ENCODE measurements around the gene TSPAN4.

DNA sequence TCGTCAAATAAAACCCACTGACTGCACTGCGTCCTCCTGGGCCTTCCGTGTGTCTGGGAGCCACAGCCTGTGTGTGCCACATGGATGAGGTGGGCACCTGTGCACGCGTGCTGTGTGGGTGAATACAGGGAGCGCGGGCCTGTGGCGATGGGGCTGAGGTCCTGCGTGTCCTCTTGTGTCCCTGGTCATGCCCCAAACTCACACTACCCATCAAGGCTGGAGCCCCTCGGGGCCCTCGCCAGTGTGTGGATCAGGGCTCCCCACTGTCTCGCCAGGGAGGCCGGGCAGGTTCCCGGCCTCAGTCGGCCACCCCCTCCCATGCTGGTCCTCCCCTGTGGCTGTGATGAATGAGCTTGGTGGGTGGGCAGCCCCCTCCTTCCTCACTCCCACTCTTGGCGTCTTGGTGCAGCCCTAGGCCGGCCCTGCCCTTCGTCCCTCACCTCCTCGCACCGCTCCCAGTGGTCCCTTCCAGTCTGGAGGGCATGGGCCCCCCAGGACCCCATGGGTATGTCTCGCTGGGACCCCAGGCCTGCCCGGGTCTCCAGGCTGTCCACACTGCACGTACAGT, 10.6 kb upstream of the TSPAN4 start:
- TF ChIP-seq, protein P1, sequence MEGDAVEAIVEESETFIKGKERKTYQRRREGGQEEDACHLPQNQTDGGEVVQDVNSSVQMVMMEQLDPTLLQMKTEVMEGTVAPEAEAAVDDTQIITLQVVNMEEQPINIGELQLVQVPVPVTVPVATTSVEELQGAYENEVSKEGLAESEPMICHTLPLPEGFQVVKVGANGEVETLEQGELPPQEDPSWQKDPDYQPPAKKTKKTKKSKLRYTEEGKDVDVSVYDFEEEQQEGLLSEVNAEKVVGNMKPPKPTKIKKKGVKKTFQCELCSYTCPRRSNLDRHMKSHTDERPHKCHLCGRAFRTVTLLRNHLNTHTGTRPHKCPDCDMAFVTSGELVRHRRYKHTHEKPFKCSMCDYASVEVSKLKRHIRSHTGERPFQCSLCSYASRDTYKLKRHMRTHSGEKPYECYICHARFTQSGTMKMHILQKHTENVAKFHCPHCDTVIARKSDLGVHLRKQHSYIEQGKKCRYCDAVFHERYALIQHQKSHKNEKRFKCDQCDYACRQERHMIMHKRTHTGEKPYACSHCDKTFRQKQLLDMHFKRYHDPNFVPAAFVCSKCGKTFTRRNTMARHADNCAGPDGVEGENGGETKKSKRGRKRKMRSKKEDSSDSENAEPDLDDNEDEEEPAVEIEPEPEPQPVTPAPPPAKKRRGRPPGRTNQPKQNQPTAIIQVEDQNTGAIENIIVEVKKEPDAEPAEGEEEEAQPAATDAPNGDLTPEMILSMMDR (IDR thresholded peaks at IDR 0.05), result no peak
- no peak for TF ChIP-seq POLR2AphosphoS5 (IDR thresholded peaks at IDR 0.05)

Data from esophagus muscularis mucosa (tissue), 3 donors.